Activated CD4-positive, alpha-beta T cell treated with anti-CD3 and anti-CD28 coated beads, Interleukin-2, amount 10 ng/mL, durations not matched to agents 24 days and 14 days (primary cell): ENCODE measurements around the gene VAT1L. TPM values are rescaled to one million over a fixed set of nuclear protein-coding genes. Genes with fewer than 3 reads are reported as not detected.
"Not testable (repeated sequence)": the region's sequence is repeated elsewhere in the genome, so short reads cannot be mapped to it uniquely, and the experiment has no call there.

ENCODE experiments used
- DNase-seq: peaks from one replicate; pipeline ENCODE4 v3.0.0; 2022
- H3K27ac Mint-ChIP-seq: one replicate; pipeline ENCODE4 v1.8.0; 2022; ENCODE audit warnings: mild to moderate bottlenecking, mixed read lengths
- H3K27me3 Mint-ChIP-seq: one replicate; pipeline ENCODE4 v1.8.0; 2022; ENCODE audit warnings: mixed read lengths
- H3K36me3 Mint-ChIP-seq: one replicate; pipeline ENCODE4 v1.8.0; 2022; ENCODE audit warnings: low read depth, mild to moderate bottlenecking, mixed read lengths
- H3K4me1 Mint-ChIP-seq: one replicate; pipeline ENCODE4 v1.8.0; 2021; ENCODE audit warnings: mixed read lengths
- H3K4me3 Mint-ChIP-seq: one replicate; pipeline ENCODE4 v1.8.0; 2022; ENCODE audit warnings: mild to moderate bottlenecking, moderate library complexity, mixed read lengths
- H3K9me3 Mint-ChIP-seq: one replicate; pipeline ENCODE4 v1.8.0; 2021; ENCODE audit warnings: mixed read lengths
- intact Hi-C: fragments of 100-400 bp; cut with micrococcal nuclease; formaldehyde crosslinking; loops from one replicate; pipeline ENCODE4 v1.15.1; 2023
- total RNA-seq: library from RNA; stranded (reverse); gene quantifications from 2 replicates; pipeline ENCODE4 v1.2.3, GENCODE V29; 2022

The VAT1L gene
- total RNA-seq, 1 donor from 2014 or later, result not detected

- H3K36me3 Mint-ChIP-seq, result no peaks in the 10 kb centered on the region
- intact Hi-C loops, result no loop called here
- H3K4me1 Mint-ChIP-seq, result no peaks in the 10 kb centered on the region
- no peak for DNase-seq
- no peak overlapping the region for H3K27ac Mint-ChIP-seq
- no peaks in the 10 kb centered on the region for H3K9me3 Mint-ChIP-seq
- no peak overlapping the region for H3K4me3 Mint-ChIP-seq
- peaks cover 2% of the 10 kb centered on the region for H3K27me3 Mint-ChIP-seq
Measured at GRCh38 chr16:77987810-77988209, 199.4 kb downstream of the VAT1L start.

- intact Hi-C loops, result no loop called here
Measured at GRCh38 chr16:77989846-77990245, 201.5 kb downstream of the VAT1L start.

GRCh38 chr16:77991701-77992100, 203.3 kb downstream of the VAT1L start:
- H3K9me3 Mint-ChIP-seq, result no peaks in the 10 kb centered on the region
- H3K27me3 Mint-ChIP-seq, result peaks cover 2% of the 10 kb centered on the region
- H3K4me3 Mint-ChIP-seq, result no peak overlapping the region
- no peak overlapping the region for H3K27ac Mint-ChIP-seq
- no peaks in the 10 kb centered on the region for H3K36me3 Mint-ChIP-seq
- intact Hi-C loops, result no loop called here
- no peak for DNase-seq
- no peaks in the 10 kb centered on the region for H3K4me1 Mint-ChIP-seq

More at GRCh38 chr16:77989846-77990245, 201.5 kb downstream of the VAT1L start:
- no peak overlapping the region for H3K27ac Mint-ChIP-seq
- H3K36me3 Mint-ChIP-seq, result no peaks in the 10 kb centered on the region
- H3K27me3 Mint-ChIP-seq, result peaks cover 2% of the 10 kb centered on the region
- DNase-seq, result no peak
- H3K4me1 Mint-ChIP-seq, result no peaks in the 10 kb centered on the region
- H3K4me3 Mint-ChIP-seq, result no peak overlapping the region
- H3K9me3 Mint-ChIP-seq, result no peaks in the 10 kb centered on the region

- H3K4me1 Mint-ChIP-seq, H3K27me3 Mint-ChIP-seq, H3K9me3 Mint-ChIP-seq, H3K27ac Mint-ChIP-seq, H3K4me3 Mint-ChIP-seq, DNase-seq, H3K36me3 Mint-ChIP-seq, intact Hi-C loops: not testable (repeated sequence)
Measured at GRCh38 chr16:77992381-77992780, 204.0 kb downstream of the VAT1L start.

GRCh38 chr16:77993111-77993985, 205.0 kb downstream of the VAT1L start:
- Mint-ChIP-seq H3K4me3 (no peak overlapping the region), H3K27ac (no peak overlapping the region), H3K36me3 (no peaks in the 10 kb centered on the region), H3K4me1 (no peaks in the 10 kb centered on the region), H3K27me3 (peaks cover 2% of the 10 kb centered on the region), H3K9me3 (no peaks in the 10 kb centered on the region)
- intact Hi-C loops, result no loop called here
- DNase-seq, result no peak

GRCh38 chr16:77995843-77996455, 207.6 kb downstream of the VAT1L start:
- no peaks in the 10 kb centered on the region for H3K36me3 Mint-ChIP-seq
- no peaks in the 10 kb centered on the region for H3K9me3 Mint-ChIP-seq
- no peaks in the 10 kb centered on the region for H3K4me1 Mint-ChIP-seq
- intact Hi-C loops, result no loop called here
- no peaks in the 10 kb centered on the region for H3K27me3 Mint-ChIP-seq
- H3K4me3 Mint-ChIP-seq, result no peak overlapping the region
- DNase-seq, result no peak
- H3K27ac Mint-ChIP-seq, result no peak overlapping the region

GRCh38 chr16:77998350-77999023, 210.1 kb downstream of the VAT1L start:
- Mint-ChIP-seq H3K4me1 (peaks cover 3% of the 10 kb centered on the region), H3K27me3 (no peaks in the 10 kb centered on the region), H3K4me3 (no peak overlapping the region), H3K9me3 (no peaks in the 10 kb centered on the region), H3K36me3 (no peaks in the 10 kb centered on the region), H3K27ac (no peak overlapping the region)
- intact Hi-C loops, result no loop called here
- no peak for DNase-seq

GRCh38 chr16:78001451-78002025, 213.2 kb downstream of the VAT1L start:
- Mint-ChIP-seq H3K36me3 (no peaks in the 10 kb centered on the region), H3K4me3 (no peak overlapping the region), H3K4me1 (peaks cover 3% of the 10 kb centered on the region), H3K27ac (no peak overlapping the region), H3K27me3 (no peaks in the 10 kb centered on the region), H3K9me3 (no peaks in the 10 kb centered on the region)
- intact Hi-C loops, result no loop called here
- no peak for DNase-seq

- H3K27ac Mint-ChIP-seq, result no peak overlapping the region
- DNase-seq, result peak; percentile 92
- no peaks in the 10 kb centered on the region for H3K27me3 Mint-ChIP-seq
- peaks cover 3% of the 10 kb centered on the region for H3K4me1 Mint-ChIP-seq
- intact Hi-C loops, result loop anchor here (1.0 kb wide), 1 partner anchor 328 kb away; no protein-coding TSS in a partner anchor
- no peaks in the 10 kb centered on the region for H3K36me3 Mint-ChIP-seq
- no peak overlapping the region for H3K4me3 Mint-ChIP-seq
- H3K9me3 Mint-ChIP-seq, result no peaks in the 10 kb centered on the region
Measured at GRCh38 chr16:78002915-78003538, 214.7 kb downstream of the VAT1L start.

GRCh38 chr16:78004517-78004916, 216.2 kb downstream of the VAT1L start:
- peaks cover 3% of the 10 kb centered on the region for H3K4me1 Mint-ChIP-seq
- H3K4me3 Mint-ChIP-seq, result no peak overlapping the region
- no peak for DNase-seq
- no peaks in the 10 kb centered on the region for H3K9me3 Mint-ChIP-seq
- H3K27ac Mint-ChIP-seq, result no peak overlapping the region
- no peaks in the 10 kb centered on the region for H3K27me3 Mint-ChIP-seq
- no peaks in the 10 kb centered on the region for H3K36me3 Mint-ChIP-seq
- intact Hi-C loops, result no loop called here

GRCh38 chr16:78005881-78006280, 217.5 kb downstream of the VAT1L start:
- H3K4me1 Mint-ChIP-seq, result peaks cover 3% of the 10 kb centered on the region
- no peaks in the 10 kb centered on the region for H3K27me3 Mint-ChIP-seq
- no peak overlapping the region for H3K27ac Mint-ChIP-seq
- DNase-seq, result peak; percentile 59
- H3K9me3 Mint-ChIP-seq, result no peaks in the 10 kb centered on the region
- intact Hi-C loops, result no loop called here
- no peaks in the 10 kb centered on the region for H3K36me3 Mint-ChIP-seq
- H3K4me3 Mint-ChIP-seq, result no peak overlapping the region

- Mint-ChIP-seq H3K9me3 (no peaks in the 10 kb centered on the region), H3K27me3 (no peaks in the 10 kb centered on the region), H3K4me3 (no peak overlapping the region), H3K36me3 (no peaks in the 10 kb centered on the region), H3K4me1 (peaks cover 3% of the 10 kb centered on the region), H3K27ac (no peak overlapping the region)
- no peak for DNase-seq
- intact Hi-C loops, result no loop called here
Measured at GRCh38 chr16:78007121-78007520, 218.8 kb downstream of the VAT1L start.

- Mint-ChIP-seq H3K36me3 (no peaks in the 10 kb centered on the region), H3K27me3 (peaks cover 12% of the 10 kb centered on the region), H3K27ac (no peak within 1 kb of the TSS), H3K4me1 (no peaks in the 10 kb centered on the region), H3K4me3 (no peak within 1 kb of the TSS), H3K9me3 (no peaks in the 10 kb centered on the region)
- intact Hi-C loops, result no loop called here
- DNase-seq, result no peak
Measured at GRCh38 chr16:78022347-78023060, 234.1 kb downstream of the VAT1L start, which contains the start of gene CLEC3A. Gene CLEC3A (plus strand): TSS chr16:78022548. CDS start chr16:78022627, 79 bp downstream.
